HG02840 (cell line): ENCODE measurements around the gene ZNRD2.

Source experiments
- ATAC-seq: cut with Tn5 transposase; IDR thresholded peaks from one replicate; pipeline ENCODE4 v1.9.1; 2021; ENCODE audit warnings: mild to moderate bottlenecking, moderate library complexity, moderate number of reproducible peaks; ENCODE audit not compliant: unreplicated experiment, low FRiP score

ZNRD2 gene

DNA sequence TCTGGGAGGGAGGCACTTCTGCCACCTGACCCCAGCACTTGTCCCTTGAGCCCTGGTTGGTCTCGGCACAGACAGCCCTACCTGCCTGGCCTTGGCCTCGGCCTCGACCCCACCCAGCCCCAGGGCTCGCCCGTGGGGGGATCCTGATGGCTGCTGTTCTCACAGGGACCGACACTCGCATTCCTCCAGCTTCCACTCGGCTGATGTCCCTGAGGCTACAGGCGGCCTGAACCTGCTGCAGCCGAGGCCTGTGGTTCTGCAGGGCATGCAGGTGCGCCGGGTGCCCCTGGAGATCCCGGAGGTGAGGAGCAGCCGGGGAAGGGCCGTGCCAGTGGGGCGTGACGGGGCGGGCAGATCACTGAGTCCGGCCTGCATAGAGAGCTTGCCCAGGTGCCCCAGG, 50.4 kb downstream of the ZNRD2 start:
- no peak for ATAC-seq

DNA sequence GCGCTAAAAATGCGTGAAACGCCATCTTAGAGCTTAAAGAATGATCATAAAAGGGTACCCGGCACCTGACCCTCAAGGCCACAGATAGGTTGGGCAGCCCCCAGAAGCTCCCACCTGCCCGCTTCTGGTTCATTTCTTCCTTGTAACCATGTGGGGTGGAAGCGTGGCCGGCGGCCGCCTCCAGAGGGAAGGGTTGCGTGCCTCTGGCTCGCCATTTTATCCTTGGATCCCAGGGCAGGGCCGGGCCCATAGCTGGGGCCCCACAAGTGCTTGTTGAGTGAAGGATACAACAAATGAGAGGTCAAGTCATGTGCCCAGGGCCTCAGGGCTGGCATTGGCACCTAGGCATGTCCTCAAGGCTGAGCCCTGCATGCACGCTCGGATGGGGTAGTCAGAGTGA, 51.2 kb downstream of the ZNRD2 start:
- no peak for ATAC-seq
